ENCODE measurements around the gene EEF2K. TPM values are rescaled to one million over a fixed set of nuclear protein-coding genes. Genes with fewer than 3 reads are reported as not detected.
A peak's percentile ranks its signal among the peaks of the same experiment; 100 is the strongest.

Gene EEF2K
- total and polyA plus RNA-seq, 2 of the 13 experiments (the other 11 are each of a cell fraction or from before 2014, with no cell fraction given): 22.0 to 23.8 TPM

DNA sequence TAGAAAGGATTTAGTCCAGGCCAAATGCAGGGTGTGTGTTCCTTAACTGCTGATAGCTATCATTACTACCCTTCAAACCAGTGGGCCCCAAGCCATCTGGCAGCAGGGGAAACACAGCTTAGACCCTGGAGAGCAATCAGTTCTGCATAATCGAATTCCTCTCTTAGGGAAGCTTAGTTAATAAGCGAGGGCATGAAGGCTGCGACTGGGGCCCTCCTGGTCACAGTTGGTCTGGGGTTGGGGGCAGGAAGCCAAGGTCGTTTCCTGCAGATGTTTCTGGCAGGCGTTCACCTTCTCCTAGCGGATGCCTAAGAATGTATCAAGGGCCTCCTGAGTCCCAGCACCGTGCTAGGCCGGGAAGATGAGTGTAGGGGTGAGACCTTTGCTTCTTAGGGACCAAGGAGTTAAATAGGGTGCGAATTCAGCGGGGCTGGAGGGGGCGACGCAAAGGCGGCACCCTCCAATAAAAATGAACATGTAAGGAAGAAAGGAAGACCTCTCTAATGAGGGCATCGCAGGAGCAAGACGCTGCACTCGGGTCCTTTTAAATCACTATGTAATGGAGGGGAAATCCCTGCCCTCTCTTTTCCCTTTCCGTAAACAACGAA lies 16.5 kb upstream of the EEF2K start (continued):
- TF ChIP-seq, protein P1, sequence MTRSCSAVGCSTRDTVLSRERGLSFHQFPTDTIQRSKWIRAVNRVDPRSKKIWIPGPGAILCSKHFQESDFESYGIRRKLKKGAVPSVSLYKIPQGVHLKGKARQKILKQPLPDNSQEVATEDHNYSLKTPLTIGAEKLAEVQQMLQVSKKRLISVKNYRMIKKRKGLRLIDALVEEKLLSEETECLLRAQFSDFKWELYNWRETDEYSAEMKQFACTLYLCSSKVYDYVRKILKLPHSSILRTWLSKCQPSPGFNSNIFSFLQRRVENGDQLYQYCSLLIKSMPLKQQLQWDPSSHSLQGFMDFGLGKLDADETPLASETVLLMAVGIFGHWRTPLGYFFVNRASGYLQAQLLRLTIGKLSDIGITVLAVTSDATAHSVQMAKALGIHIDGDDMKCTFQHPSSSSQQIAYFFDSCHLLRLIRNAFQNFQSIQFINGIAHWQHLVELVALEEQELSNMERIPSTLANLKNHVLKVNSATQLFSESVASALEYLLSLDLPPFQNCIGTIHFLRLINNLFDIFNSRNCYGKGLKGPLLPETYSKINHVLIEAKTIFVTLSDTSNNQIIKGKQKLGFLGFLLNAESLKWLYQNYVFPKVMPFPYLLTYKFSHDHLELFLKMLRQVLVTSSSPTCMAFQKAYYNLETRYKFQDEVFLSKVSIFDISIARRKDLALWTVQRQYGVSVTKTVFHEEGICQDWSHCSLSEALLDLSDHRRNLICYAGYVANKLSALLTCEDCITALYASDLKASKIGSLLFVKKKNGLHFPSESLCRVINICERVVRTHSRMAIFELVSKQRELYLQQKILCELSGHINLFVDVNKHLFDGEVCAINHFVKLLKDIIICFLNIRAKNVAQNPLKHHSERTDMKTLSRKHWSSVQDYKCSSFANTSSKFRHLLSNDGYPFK (CRISPR knock-in tag; IDR thresholded peaks at IDR 0.05; ENCODE audit: borderline replicate concordance): no peak
- TF ChIP-seq ZNF496 (CRISPR knock-in tag; IDR thresholded peaks at IDR 0.05; ENCODE audit: insufficient replicate concordance): no peak
- no peak for TF ChIP-seq ZMAT3 (CRISPR knock-in tag; conservative IDR thresholded peaks at IDR 0.05)
- peak; percentile 30; the same call in 1 of the 2 replicates for TF ChIP-seq ZBTB42 (CRISPR knock-in tag; IDR thresholded peaks at IDR 0.05)
- no peak for TF ChIP-seq ZNF660 (CRISPR knock-in tag; IDR thresholded peaks at IDR 0.05; ENCODE audit: borderline replicate concordance, low read depth)
- TF ChIP-seq FOXK2 (IDR thresholded peaks at IDR 0.05): no peak
- peak; percentile 68; the same call in 1 of the 2 replicates for TF ChIP-seq ZNF33B (CRISPR knock-in tag; IDR thresholded peaks at IDR 0.05)
- TF ChIP-seq ZNF75D (CRISPR knock-in tag; IDR thresholded peaks at IDR 0.05; ENCODE audit: borderline replicate concordance): no peak
- TF ChIP-seq KDM5B (CRISPR knock-in tag; IDR thresholded peaks at IDR 0.05; ENCODE audit: borderline replicate concordance): no peak
- TF ChIP-seq KLF12 (CRISPR knock-in tag; IDR thresholded peaks at IDR 0.05; ENCODE audit: borderline replicate concordance): no peak
- TF ChIP-seq ZNF556 (CRISPR knock-in tag; IDR thresholded peaks at IDR 0.05; ENCODE audit: borderline replicate concordance): no peak
- no peak for TF ChIP-seq ZNF282 (IDR thresholded peaks at IDR 0.05; ENCODE audit: partially characterized antibody)
- no peak for TF ChIP-seq TBL1XR1 (IDR thresholded peaks at IDR 0.05; ENCODE audit: borderline replicate concordance, low read length, partially characterized antibody)
- no peak for TF ChIP-seq ZNF891 (CRISPR knock-in tag; IDR thresholded peaks at IDR 0.05)
- TF ChIP-seq ZNF20 (CRISPR knock-in tag; IDR thresholded peaks at IDR 0.05): no peak
- TF ChIP-seq KAT2B (IDR thresholded peaks at IDR 0.05; ENCODE audit: borderline replicate concordance, low read depth, low read length): no peak
- TF ChIP-seq, protein P2, sequence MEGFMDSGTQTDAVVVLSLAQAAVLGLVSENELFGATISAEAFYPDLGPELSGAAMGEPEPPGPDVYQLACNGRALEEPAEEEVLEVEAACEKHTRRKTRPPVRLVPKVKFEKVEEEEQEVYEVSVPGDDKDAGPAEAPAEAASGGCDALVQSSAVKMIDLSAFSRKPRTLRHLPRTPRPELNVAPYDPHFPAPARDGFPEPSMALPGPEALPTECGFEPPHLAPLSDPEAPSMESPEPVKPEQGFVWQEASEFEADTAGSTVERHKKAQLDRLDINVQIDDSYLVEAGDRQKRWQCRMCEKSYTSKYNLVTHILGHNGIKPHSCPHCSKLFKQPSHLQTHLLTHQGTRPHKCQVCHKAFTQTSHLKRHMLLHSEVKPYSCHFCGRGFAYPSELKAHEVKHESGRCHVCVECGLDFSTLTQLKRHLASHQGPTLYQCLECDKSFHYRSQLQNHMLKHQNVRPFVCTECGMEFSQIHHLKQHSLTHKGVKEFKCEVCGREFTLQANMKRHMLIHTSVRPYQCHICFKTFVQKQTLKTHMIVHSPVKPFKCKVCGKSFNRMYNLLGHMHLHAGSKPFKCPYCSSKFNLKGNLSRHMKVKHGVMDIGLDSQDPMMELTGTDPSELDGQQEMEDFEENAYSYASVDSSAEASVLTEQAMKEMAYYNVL (CRISPR knock-in tag; IDR thresholded peaks at IDR 0.05; ENCODE audit: borderline replicate concordance): no peak
- TF ChIP-seq FOXK1 (CRISPR knock-in tag; IDR thresholded peaks at IDR 0.05; ENCODE audit: borderline replicate concordance, low read depth): no peak
- no peak for TF ChIP-seq SRF (IDR thresholded peaks at IDR 0.05; ENCODE audit: low read depth, low read length)
- TF ChIP-seq ZNF607 (CRISPR knock-in tag; IDR thresholded peaks at IDR 0.05; ENCODE audit: borderline replicate concordance): no peak
- no peak for TF ChIP-seq ZSCAN9 (CRISPR knock-in tag; IDR thresholded peaks at IDR 0.05; ENCODE audit: borderline replicate concordance)
- no peak for TF ChIP-seq SNRNP70 (IDR thresholded peaks at IDR 0.05; ENCODE audit: low read depth, low read length)
- TF ChIP-seq CENPT (CRISPR knock-in tag; IDR thresholded peaks at IDR 0.05; ENCODE audit: low read depth): 0 out of 2 replicates have a peak, but pooled peaks have one; percentile 2
- no peak for TF ChIP-seq ARID2 (CRISPR knock-in tag; IDR thresholded peaks at IDR 0.05; ENCODE audit: borderline replicate concordance)
- TF ChIP-seq HNF4G (IDR thresholded peaks at IDR 0.05; ENCODE audit: borderline replicate concordance, low read depth, low read length): no peak
- no peak for TF ChIP-seq HNF4G (CRISPR knock-in tag; IDR thresholded peaks at IDR 0.05; ENCODE audit: borderline replicate concordance, low read depth)
- no peak for TF ChIP-seq ZNF264 (CRISPR knock-in tag; IDR thresholded peaks at IDR 0.05)
- TF ChIP-seq LCORL (IDR thresholded peaks at IDR 0.05): no peak
- no peak for TF ChIP-seq LCORL (CRISPR knock-in tag; IDR thresholded peaks at IDR 0.05)

All from HepG2 (cell line).